GM21381 (cell line): ENCODE results near the gene SPOCD1.
A peak's percentile ranks its signal among the peaks of the same experiment; 100 is the strongest.

Source experiments
- ATAC-seq: cut with Tn5 transposase; IDR thresholded peaks from one replicate; pipeline ENCODE4 v1.9.1; 2021; ENCODE audit warnings: mild to moderate bottlenecking, moderate library complexity; ENCODE audit not compliant: unreplicated experiment

The SPOCD1 gene

GRCh38 chr1:31757989-31758388, 57.8 kb downstream of the SPOCD1 start:
- no peak for ATAC-seq

GRCh38 chr1:31757204-31757679, 58.6 kb downstream of the SPOCD1 start:
- ATAC-seq: no peak

GRCh38 chr1:31756578-31756977, 59.2 kb downstream of the SPOCD1 start:
- ATAC-seq: no peak

GRCh38 chr1:31755850-31756492, 59.9 kb downstream of the SPOCD1 start:
- no peak for ATAC-seq

GRCh38 chr1:31755197-31755611, 60.6 kb downstream of the SPOCD1 start:
- ATAC-seq: no peak

- no peak for ATAC-seq
Measured at GRCh38 chr1:31754397-31754796, 61.4 kb downstream of the SPOCD1 start.

GRCh38 chr1:31753707-31754349, 62.0 kb downstream of the SPOCD1 start:
- ATAC-seq: no peak

DNA sequence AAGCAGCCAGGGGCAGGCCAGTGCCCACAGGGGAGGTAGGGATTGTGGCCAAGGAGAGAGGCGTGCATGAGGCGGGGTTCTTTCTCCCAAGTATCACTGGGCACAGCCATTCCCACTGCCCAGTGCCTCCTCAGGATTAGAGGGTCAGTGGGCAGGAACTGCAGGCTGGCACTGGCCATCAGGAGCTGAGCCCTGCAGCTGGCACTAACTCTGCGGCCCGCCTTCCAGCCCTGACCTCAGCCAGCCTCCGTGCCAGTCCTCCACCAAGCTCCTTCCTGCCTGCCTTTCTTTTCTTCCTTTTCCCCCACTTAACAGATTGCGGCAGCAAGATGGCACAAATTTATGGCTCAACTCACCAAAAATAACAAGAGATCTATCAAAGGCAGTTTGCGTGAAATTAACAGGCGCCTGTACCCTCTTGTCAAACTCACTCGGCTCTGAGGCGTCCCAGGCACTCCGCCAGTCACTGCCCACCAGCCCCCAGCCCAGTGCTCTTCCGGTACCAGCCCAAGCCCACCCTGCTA, 62.8 kb downstream of the SPOCD1 start:
- ATAC-seq: no peak

- no peak for ATAC-seq
Measured at GRCh38 chr1:31752258-31752657, 63.6 kb downstream of the SPOCD1 start.

GRCh38 chr1:31751822-31752241, 64.0 kb downstream of the SPOCD1 start:
- ATAC-seq: no peak

DNA sequence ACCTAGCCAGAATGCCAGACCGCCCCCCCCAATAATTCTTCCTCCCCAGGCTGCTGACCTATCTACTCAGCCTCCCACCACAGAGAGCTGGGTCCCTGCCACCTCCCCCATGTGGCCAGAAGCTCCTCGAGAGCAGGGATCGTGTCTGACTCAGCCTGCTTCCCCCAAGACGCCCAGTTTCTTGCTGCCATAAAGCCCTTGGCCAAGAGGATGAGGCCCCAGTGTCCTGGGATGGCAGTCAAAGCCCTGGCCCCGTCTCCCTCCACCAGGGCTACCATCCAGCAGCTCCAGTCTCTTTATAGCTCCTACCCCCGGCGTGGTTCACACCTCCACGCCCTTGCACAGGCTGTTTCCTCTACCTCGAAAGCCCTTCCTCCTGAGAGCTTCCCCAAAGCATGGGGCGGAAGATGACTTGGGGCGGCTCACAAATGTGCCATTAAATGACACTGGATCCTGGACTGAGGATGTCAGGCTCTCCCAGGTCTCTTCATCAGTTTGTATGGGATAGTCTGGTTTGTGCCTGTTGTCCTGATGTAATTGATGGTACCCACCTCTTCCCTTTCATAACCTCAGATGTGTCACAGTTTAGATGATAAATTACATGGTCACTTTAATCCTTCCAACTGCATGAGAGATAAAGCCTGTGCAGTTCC, 64.8 kb downstream of the SPOCD1 start:
- ATAC-seq: no peak

DNA sequence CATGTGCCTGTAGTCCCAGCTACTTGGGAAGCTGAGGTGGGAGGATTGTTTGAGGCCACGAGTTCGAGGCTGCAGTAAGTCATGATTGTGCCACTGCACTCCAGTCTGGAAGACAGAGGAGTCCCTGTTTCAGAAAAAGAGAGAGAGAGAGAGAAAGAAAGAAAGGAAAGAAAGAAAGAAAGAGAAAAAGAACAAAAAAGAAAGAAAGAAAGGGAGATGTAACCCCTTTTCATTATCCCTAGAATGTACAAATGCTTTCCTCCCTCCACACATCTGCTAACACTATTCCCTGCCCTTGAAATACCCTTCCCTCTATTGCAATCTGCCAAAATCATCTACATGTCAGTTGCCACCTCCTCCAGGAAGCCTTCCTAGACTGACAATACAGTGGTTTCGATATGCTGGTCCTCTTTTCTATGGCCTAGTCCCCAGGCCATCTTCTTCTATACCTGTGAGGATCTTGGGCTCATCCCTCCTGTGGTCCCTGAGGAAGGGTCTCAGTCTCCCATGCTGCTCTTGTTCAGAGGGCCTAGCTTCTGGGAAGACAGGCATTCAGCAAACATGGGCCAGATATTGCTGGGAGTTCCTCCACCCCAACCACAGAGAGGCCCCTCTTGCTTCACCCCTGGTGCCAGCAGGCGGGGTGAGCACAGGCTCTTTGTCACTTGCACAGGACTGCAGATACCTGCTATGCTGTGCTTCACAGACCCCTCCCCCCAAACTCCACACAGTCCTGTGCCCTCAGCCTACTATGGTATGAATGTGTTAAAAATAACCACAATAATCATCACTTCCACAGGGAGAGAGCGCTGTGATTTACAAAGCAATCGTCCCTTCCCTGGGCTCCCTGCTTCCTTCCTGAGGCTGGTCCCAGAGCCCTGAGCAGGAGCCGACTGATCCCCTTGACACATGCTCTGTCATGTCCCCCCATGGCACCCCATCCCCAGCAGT, 65.8 kb downstream of the SPOCD1 start:
- no peak for ATAC-seq

GRCh38 chr1:31748365-31748764, 67.5 kb downstream of the SPOCD1 start:
- ATAC-seq: no peak

DNA sequence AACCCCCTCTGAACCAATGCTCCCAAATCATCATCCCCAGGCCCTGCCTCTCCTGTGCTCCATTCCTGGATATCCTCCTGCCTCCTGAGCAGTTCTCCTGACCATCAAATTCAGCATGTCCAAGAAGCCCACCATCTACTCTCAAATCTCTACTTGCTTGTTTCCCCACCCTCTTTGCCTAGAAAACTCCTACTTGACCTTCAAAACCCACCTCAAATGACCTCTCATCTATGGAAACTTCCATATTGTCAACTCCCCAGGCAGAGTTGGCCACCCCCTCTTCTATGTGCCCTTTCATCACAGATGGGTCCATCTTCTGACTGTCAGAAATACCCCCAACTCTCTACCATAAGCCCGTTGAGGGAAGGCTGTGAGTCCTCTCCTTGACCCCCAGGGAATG, 68.5 kb downstream of the SPOCD1 start:
- ATAC-seq: no peak

DNA sequence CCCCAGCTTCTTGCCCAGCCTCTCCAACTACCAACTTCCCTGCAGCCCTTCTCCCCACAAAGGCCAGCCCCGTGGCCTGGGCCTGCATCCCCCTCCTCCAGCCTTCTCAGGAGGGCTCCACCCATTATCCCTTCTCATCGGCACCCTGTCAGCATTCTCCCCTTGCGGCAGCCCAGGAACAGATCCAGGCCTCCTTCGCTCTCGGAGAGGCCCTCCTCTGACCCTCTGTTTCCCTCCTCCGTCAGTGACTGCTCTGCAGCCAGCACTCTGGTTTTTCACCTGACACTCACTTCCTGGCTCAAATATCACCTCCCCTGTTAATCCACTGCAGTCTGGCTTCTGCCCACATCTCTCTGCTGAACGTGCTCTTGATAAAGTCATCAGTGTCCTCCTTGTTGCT, 69.1 kb downstream of the SPOCD1 start:
- ATAC-seq: no peak

GRCh38 chr1:31745946-31746670, 69.7 kb downstream of the SPOCD1 start:
- ATAC-seq: no peak

DNA sequence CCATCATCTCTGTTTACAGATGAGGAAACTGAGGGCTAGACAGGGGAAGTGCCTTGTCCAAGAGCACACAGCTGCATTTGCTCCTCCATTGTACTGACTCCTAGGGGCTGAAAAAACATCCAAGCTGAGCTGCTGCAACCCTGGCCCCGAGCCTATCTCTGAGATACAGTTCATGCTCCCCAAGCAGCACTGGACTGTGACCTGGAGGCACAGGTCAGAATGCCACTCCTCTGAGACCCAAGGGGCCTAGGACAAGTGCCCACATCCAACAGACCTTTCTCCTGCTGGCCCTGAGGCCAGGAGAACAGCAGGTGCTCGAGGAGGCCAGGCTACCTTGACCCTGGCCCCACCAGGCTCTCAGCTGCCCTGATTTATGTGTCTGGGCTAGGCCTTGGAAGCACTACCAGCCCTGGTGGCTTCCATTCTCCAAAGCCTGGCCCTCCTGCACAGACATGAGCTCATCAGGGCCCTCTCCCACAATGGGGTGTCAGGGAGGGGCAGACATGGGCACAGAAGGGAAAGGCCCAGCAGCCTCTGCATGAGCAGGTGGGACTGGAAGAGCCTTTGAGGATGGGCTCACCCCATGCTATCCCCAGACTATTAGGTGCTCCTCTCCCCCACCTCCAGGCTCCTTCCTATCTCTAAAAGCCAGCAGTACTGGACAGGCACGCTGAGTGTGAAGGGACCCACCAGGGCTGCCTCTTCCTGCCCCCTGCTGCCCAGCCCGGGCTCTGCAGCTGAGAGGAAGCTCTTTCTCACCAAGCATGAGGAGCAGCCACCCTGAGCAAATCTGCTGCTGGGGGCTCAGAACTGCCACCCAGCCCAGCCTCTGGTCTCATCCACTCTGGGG, 70.5 kb downstream of the SPOCD1 start:
- ATAC-seq: no peak

GRCh38 chr1:31744165-31744888, 71.5 kb downstream of the SPOCD1 start:
- ATAC-seq: peak; percentile 69
